H1 (cell line): Measurements from ENCODE around the gene TRIOBP. TPM values are rescaled to one million over a fixed set of nuclear protein-coding genes. Genes with fewer than 3 reads are reported as not detected.

ENCODE experiments used
- SUZ12 ChIP-seq: fragments of 200-600 bp; sonication (generic); IDR thresholded peaks from 2 replicates; pipeline ENCODE4 v1.6.1; 2012; ENCODE audit warnings: mild to moderate bottlenecking, inconsistent platforms, low read length, moderate library complexity, mixed read lengths
- polyA plus RNA-seq, 7 experiments: library from polyadenylated mRNA; depleted of rRNA in 3 of 7; stranded (reverse) in 5 of 7; unstranded in 2 of 7; fragments of >200 nt in 5 of 7; fragments of 200-250 nt in 2 of 7; gene quantifications; 1 replicate in 5 of 7; 2 replicates in 1 of 7; 4 replicates in 1 of 7; pipeline versions ENCODE4 v1.2.1 to v1.2.3, GENCODE V29; 2011 to 2013; ENCODE audit warnings: missing spikeins in 2 of 7, mixed read lengths in 2 of 7
- total RNA-seq: library from RNA; stranded (reverse); fragmentation: NEBNext Ultra II Directional; extraction: Animal tissue kit (Norgen Biotek cat#: 25700); gene quantifications from 2 replicates; pipeline ENCODE4 v1.2.1, GENCODE V29; 2021

Gene TRIOBP
- total and polyA plus RNA-seq, 2 of the 8 experiments (the other 6 are each of a cell fraction or from before 2014, with no cell fraction given) = 18.2 to 27.3 TPM

DNA sequence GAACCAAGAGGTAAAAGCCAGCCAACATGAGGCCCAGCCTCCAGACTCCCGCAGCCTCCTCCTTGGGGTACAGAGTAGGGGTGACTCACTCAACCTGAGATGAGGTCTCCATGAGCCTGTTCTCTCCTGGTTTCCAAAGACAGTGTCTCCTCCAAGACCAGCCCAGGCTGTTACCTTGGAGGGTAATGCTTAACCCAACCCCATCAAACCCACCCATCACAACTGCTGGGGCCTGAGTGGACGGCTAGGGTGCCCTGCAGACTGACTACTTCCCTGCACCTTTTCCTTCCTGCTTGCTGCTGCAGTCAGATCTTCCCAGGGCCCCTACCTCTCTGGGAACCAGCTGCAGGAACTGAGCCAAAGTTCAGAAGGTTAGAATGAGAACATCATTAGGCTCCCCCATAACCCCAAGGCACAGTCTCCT, 15.8 kb upstream of the TRIOBP start (continued):
- TF ChIP-seq SUZ12 = no peak
